Measurements from ENCODE around the gene DSTYK. TPM values are rescaled to one million over a fixed set of nuclear protein-coding genes. Genes with fewer than 3 reads are reported as not detected.

The DSTYK gene
- total RNA-seq, 2 donors from 2014 or later = 10.5 to 13.5 TPM

DNA sequence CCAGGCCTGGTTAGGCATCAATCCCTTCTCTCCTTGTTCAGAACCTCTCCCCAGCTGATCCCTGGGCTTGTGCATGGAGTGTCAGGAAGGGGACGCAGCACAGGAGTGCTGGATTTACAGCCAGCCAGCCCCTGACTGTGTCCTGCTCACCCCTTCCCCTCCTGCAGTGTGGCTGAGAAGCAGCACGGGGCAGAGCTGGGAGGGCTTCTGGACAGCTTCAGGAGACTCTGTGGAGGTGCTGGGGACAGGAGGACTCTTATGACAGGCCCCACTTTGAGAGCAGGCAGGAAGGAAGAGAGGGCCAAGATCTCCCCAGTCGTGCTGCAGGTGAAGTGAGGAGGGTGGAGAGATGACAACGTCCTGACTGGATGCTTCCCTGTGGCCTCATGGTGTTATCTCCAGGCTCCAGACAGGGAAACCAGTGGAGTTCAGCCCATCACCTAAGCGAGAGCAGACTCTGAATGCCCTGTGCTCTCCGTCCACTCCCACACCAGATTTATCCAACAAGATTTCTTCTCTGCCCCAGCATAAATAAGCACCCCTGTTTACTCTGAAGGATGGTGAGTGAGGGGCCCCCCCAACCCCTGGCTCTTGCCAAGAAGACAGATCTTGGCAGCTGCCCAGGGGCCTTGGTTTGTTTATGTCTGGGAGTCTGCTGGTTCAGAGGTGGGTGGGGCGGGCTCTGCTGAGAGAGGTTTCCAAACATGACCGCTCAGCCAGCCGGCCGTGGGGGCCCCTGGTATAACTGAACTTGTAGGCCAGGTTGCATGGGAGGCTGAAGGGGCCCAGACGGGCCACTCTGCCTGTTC lies 37.5 kb upstream of the DSTYK start:
- H3K4me3 Mint-ChIP-seq = no peak overlapping the region
- H3K27ac Mint-ChIP-seq = no peak overlapping the region
- DNase-seq (no peak), ATAC-seq (no peak)
- peaks cover 7% of the 10 kb centered on the region for H3K27me3 Mint-ChIP-seq
- H3K4me1 Mint-ChIP-seq = no peaks in the 10 kb centered on the region
- no peaks in the 10 kb centered on the region for H3K9me3 ChIP-seq (ENCODE audit: control insufficient read depth, low read length, poor library complexity, severe bottlenecking)
- H3K36me3 Mint-ChIP-seq (ENCODE audit: low read depth) = no peaks in the 10 kb centered on the region

DNA sequence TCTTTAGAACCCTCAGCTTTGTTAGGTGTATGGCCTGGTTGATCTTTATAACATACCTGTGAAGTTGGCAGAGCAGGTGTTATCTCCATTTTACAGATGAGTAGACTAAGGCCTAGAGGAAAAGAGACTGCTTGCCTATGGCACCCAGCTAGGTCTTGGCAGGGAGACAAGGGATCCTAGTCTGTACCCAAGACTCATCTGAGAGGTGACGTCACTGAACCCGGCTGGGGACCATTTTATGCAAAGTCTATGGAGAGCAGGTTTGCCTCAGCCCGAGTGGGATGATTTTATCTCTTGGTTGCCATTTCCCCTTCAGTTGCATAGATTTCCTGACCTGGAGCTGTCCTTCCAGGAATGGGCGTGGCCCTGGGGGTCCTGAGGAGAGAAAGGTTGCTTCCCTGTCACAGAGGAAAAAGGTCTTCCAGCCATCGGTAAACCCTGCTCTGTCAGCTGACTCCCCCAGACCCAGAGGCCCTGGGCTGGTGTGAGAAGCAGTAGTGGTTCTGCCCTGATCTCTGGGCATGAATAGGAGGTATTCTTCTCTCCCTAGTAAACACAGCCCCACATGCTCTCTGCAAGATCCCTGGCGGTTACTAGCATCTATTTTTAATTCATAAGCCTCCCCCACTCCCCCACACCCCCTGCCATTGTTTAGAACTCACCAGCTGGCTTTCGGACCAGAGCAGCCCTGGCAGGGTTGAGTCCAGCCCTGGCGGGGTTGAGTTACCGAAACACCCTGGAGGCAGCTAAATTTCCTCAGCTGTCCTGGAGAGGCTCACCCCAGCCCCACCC lies 35.8 kb upstream of the DSTYK start:
- ATAC-seq (no peak), DNase-seq (no peak)
- no peaks in the 10 kb centered on the region for H3K4me1 Mint-ChIP-seq
- H3K4me3 Mint-ChIP-seq = no peak overlapping the region
- H3K27me3 Mint-ChIP-seq = peaks cover 7% of the 10 kb centered on the region
- peaks cover 3% of the 10 kb centered on the region for H3K36me3 Mint-ChIP-seq (ENCODE audit: low read depth)
- H3K27ac Mint-ChIP-seq = no peak overlapping the region
- H3K9me3 ChIP-seq (ENCODE audit: control insufficient read depth, low read length, poor library complexity, severe bottlenecking) = no peaks in the 10 kb centered on the region

GRCh38 chr1:205246351-205247119 lies 35.0 kb upstream of the DSTYK start:
- no peak overlapping the region for H3K27ac Mint-ChIP-seq
- ATAC-seq (no peak), DNase-seq (no peak)
- no peaks in the 10 kb centered on the region for H3K4me1 Mint-ChIP-seq
- H3K9me3 ChIP-seq (ENCODE audit: control insufficient read depth, low read length, poor library complexity, severe bottlenecking) = no peaks in the 10 kb centered on the region
- H3K27me3 Mint-ChIP-seq = peaks cover 7% of the 10 kb centered on the region
- no peak overlapping the region for H3K4me3 Mint-ChIP-seq
- peaks cover 3% of the 10 kb centered on the region for H3K36me3 Mint-ChIP-seq (ENCODE audit: low read depth)

GRCh38 chr1:205245096-205245495 lies 33.6 kb upstream of the DSTYK start:
- H3K27me3 Mint-ChIP-seq = peaks cover 6% of the 10 kb centered on the region
- H3K9me3 ChIP-seq (ENCODE audit: control insufficient read depth, low read length, poor library complexity, severe bottlenecking) = no peaks in the 10 kb centered on the region
- H3K4me3 Mint-ChIP-seq = no peak overlapping the region
- peaks cover 3% of the 10 kb centered on the region for H3K36me3 Mint-ChIP-seq (ENCODE audit: low read depth)
- no peak overlapping the region for H3K27ac Mint-ChIP-seq
- DNase-seq (no peak), ATAC-seq (no peak)
- no peaks in the 10 kb centered on the region for H3K4me1 Mint-ChIP-seq

- DNase-seq = no peak
- Mint-ChIP-seq H3K4me3 (no peak overlapping the region), H3K4me1 (no peaks in the 10 kb centered on the region), H3K27ac (no peak overlapping the region), H3K36me3 (ENCODE audit: low read depth) (peaks cover 3% of the 10 kb centered on the region), H3K27me3 (peaks cover 2% of the 10 kb centered on the region)
- H3K9me3 ChIP-seq (ENCODE audit: control insufficient read depth, low read length, poor library complexity, severe bottlenecking) = no peaks in the 10 kb centered on the region
- ATAC-seq = no peak
Measured at GRCh38 chr1:205244384-205244783, 32.9 kb upstream of the DSTYK start.

DNA sequence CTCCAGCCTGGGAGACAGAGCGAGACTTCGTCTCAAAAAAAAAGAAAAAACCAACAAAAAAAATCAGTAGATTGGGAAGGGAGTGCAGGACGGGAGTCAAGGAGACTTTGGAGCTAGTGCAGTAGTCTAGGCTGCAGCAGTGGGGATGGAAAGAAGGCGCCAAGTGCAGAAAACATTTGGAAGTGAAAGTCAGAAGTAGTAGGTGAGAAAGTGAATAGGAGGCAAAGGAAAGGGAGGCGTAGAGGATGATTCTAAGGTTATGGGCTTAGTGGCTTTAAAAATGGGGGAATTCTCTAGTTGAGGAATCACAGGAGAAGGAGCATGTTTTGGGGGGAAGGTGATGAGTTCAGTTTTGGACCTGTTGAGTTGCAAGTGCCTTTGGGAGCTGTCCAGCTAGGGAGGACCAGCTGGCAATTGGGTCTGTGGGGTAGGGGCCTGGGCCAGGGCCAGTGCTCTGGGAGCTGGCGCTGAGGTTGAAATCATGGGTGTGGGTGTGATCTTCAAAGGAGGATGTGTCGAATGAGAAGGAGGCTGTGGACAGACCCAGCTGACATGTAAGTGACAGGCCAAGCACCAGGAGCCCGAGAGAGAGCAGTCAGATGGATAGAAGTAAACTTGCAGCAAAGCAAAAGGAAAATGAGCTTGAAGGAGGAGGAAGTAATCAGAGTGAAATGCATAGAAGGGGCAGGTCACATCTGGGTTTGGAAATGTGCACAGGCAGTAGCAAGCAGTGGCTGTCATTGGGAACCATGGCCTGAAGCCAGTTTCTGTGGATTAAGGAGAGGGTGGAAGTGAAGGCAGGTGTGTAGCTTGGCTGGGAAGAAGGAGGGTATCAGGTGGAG lies 32.1 kb upstream of the DSTYK start:
- ATAC-seq (no peak), DNase-seq (no peak)
- Mint-ChIP-seq H3K4me3 (no peak overlapping the region), H3K27me3 (peaks cover 10% of the 10 kb centered on the region), H3K36me3 (ENCODE audit: low read depth) (peaks cover 3% of the 10 kb centered on the region), H3K27ac (no peak overlapping the region), H3K4me1 (no peaks in the 10 kb centered on the region)
- H3K9me3 ChIP-seq (ENCODE audit: control insufficient read depth, low read length, poor library complexity, severe bottlenecking) = no peaks in the 10 kb centered on the region

- ATAC-seq (no peak), DNase-seq (no peak)
- peaks cover 31% of the 10 kb centered on the region for H3K27me3 Mint-ChIP-seq
- peaks cover 5% of the 10 kb centered on the region for H3K4me1 Mint-ChIP-seq
- H3K36me3 Mint-ChIP-seq (ENCODE audit: low read depth) = peaks cover 5% of the 10 kb centered on the region
- H3K9me3 ChIP-seq (ENCODE audit: control insufficient read depth, low read length, poor library complexity, severe bottlenecking) = no peaks in the 10 kb centered on the region
- no peak overlapping the region for H3K27ac Mint-ChIP-seq
- H3K4me3 Mint-ChIP-seq = no peak overlapping the region
Measured at GRCh38 chr1:205241366-205242030, 30.0 kb upstream of the DSTYK start.

GRCh38 chr1:205240569-205240968 lies 29.1 kb upstream of the DSTYK start:
- no peaks in the 10 kb centered on the region for H3K9me3 ChIP-seq (ENCODE audit: control insufficient read depth, low read length, poor library complexity, severe bottlenecking)
- Mint-ChIP-seq H3K27ac (no peak overlapping the region), H3K36me3 (ENCODE audit: low read depth) (peaks cover 6% of the 10 kb centered on the region), H3K27me3 (peaks cover 35% of the 10 kb centered on the region), H3K4me3 (no peak overlapping the region), H3K4me1 (peaks cover 5% of the 10 kb centered on the region)
- DNase-seq (no peak), ATAC-seq (no peak)

- H3K4me1 Mint-ChIP-seq = peaks cover 5% of the 10 kb centered on the region
- H3K27me3 Mint-ChIP-seq = peaks cover 35% of the 10 kb centered on the region
- H3K27ac Mint-ChIP-seq = no peak overlapping the region
- ATAC-seq = no peak
- no peak overlapping the region for H3K4me3 Mint-ChIP-seq
- H3K36me3 Mint-ChIP-seq (ENCODE audit: low read depth) = peaks cover 6% of the 10 kb centered on the region
- DNase-seq = no peak
- no peaks in the 10 kb centered on the region for H3K9me3 ChIP-seq (ENCODE audit: control insufficient read depth, low read length, poor library complexity, severe bottlenecking)
Measured at GRCh38 chr1:205240118-205240517, 28.6 kb upstream of the DSTYK start.

DNA sequence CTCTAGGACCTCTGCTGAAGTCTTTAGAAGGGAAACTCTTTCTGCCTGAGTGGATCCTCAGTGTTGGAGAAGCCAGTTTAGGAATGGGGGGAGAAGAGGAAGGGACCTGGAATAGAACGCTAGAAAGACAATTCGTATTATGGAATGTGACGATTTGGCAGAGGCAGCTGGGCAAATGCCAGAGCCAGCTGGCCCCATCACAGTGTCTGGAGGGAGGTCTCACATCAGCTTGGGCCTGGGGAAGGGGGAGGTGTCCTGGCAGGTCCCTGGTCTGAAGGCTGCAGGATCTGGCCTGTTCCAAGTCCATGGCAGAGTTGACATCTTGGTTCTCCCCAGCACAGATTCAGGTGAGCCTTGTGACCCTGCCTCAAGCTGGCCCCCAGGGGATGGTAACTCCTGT lies 27.6 kb upstream of the DSTYK start:
- H3K9me3 ChIP-seq (ENCODE audit: control insufficient read depth, low read length, poor library complexity, severe bottlenecking) = no peaks in the 10 kb centered on the region
- Mint-ChIP-seq H3K27me3 (peaks cover 36% of the 10 kb centered on the region), H3K27ac (no peak overlapping the region), H3K4me3 (no peak overlapping the region), H3K36me3 (ENCODE audit: low read depth) (peaks cover 6% of the 10 kb centered on the region), H3K4me1 (peaks cover 5% of the 10 kb centered on the region)
- ATAC-seq (no peak), DNase-seq (no peak)

- H3K9me3 ChIP-seq (ENCODE audit: control insufficient read depth, low read length, poor library complexity, severe bottlenecking) = no peaks in the 10 kb centered on the region
- H3K36me3 Mint-ChIP-seq (ENCODE audit: low read depth) = peaks cover 6% of the 10 kb centered on the region
- ATAC-seq = no peak
Measured at GRCh38 chr1:205237526-205238484, 26.3 kb upstream of the DSTYK start.

More at GRCh38 chr1:205237526-205238484, 26.3 kb upstream of the DSTYK start:
- H3K4me1 Mint-ChIP-seq = peaks cover 5% of the 10 kb centered on the region
- peaks cover 41% of the 10 kb centered on the region for H3K27me3 Mint-ChIP-seq
- H3K27ac Mint-ChIP-seq = no peak overlapping the region
- DNase-seq = no peak
- no peak overlapping the region for H3K4me3 Mint-ChIP-seq

All from T-helper 17 cell (primary cell).